GM10266 (cell line): ENCODE results near the gene CXCL14.

Experiments used
- DNase-seq: peaks from one replicate; pipeline ENCODE4 v3.0.0; 2012; ENCODE audit errors: extremely low spot score
- CTCF ChIP-seq: IDR thresholded peaks from 2 replicates; pipeline ENCODE4 v1.5.1; 2012; ENCODE audit warnings: mild to moderate bottlenecking, low read depth; ENCODE audit not compliant: control insufficient read depth, insufficient read depth; ENCODE audit errors: missing control alignments

The CXCL14 gene

GRCh38 chr5:135576075-135576599 is 2.7 kb downstream of the CXCL14 start:
- no peak for DNase-seq
- TF ChIP-seq CTCF, result no peak

- TF ChIP-seq CTCF, result no peak
- no peak for DNase-seq
These were observed 4.3 kb downstream of the CXCL14 start for GRCh38 chr5:135574493-135574892.

- no peak for TF ChIP-seq CTCF
- no peak for DNase-seq
These were observed 6.9 kb downstream of the CXCL14 start for GRCh38 chr5:135571902-135572301.

- TF ChIP-seq CTCF, result no peak
- no peak for DNase-seq
These were observed 7.7 kb downstream of the CXCL14 start for GRCh38 chr5:135571066-135571609.

GRCh38 chr5:135570453-135570764 is 8.4 kb downstream of the CXCL14 start:
- DNase-seq, result no peak
- no peak for TF ChIP-seq CTCF

GRCh38 chr5:135569755-135570452 is 8.9 kb downstream of the CXCL14 start:
- DNase-seq, result no peak
- peak; percentile 32 for TF ChIP-seq CTCF

- TF ChIP-seq CTCF, result no peak
- no peak for DNase-seq
These were observed 9.8 kb downstream of the CXCL14 start for GRCh38 chr5:135568923-135569360.
